Measurements from ENCODE around the gene APOBEC2. TPM values are rescaled to one million over a fixed set of nuclear protein-coding genes. Genes with fewer than 3 reads are reported as not detected.

The APOBEC2 gene
- total and polyA plus RNA-seq, 3 experiments from 2014 or later: not detected

DNA sequence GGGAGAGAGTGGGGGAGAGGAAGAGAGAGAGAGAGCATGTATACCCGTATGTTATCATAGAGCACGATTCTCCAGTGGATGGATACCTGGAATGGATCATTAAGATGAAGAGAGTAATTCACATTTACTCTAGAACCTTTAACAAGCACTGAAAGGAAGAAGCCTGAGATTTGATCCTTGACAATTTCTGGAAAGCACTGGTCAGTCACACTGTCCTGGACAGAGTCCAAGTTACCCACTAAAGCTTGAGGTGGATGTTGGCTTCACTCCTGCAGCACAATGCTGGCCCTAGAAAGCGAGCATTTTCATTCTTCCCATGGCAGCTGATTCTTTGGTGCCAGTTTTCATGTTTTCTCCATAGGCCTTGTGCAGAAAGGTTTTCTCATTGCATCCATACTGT is 45.4 kb downstream of the APOBEC2 start:
- no peak overlapping the region for H3K4me3 ChIP-seq (ENCODE audit: low read length)
- Mint-ChIP-seq H3K9me3 (no peaks in the 10 kb centered on the region), H3K4me1 (peaks cover 7 to 11% (median 9%) of the 10 kb centered on the region in 3 donors), H3K27ac (peak overlapping the region in 2 of 8 donors; percentile 12 to 23), H3K4me3 (no peak overlapping the region), H3K36me3 (peaks cover 15 to 81% (median 33%) of the 10 kb centered on the region in 3 donors), H3K27me3 (no peaks in the 10 kb centered on the region)
- no peak overlapping the region for H3K27ac ChIP-seq (ENCODE audit: low read depth, low read length)
- no peaks in the 10 kb centered on the region for H3K9me3 ChIP-seq (ENCODE audit: low read length)
- no peaks in the 10 kb centered on the region for H3K4me1 ChIP-seq (ENCODE audit: insufficient read depth, low read length)
- no peaks in the 10 kb centered on the region for H3K27me3 ChIP-seq (ENCODE audit: insufficient read depth, low read length, poor library complexity, severe bottlenecking)
- ChIA-PET POLR2A (no interaction called here), CTCF (no interaction called here)
- H3K36me3 ChIP-seq (ENCODE audit: insufficient read depth, low read length): peaks cover 61% of the 10 kb centered on the region
- no peak for DNase-seq

DNA sequence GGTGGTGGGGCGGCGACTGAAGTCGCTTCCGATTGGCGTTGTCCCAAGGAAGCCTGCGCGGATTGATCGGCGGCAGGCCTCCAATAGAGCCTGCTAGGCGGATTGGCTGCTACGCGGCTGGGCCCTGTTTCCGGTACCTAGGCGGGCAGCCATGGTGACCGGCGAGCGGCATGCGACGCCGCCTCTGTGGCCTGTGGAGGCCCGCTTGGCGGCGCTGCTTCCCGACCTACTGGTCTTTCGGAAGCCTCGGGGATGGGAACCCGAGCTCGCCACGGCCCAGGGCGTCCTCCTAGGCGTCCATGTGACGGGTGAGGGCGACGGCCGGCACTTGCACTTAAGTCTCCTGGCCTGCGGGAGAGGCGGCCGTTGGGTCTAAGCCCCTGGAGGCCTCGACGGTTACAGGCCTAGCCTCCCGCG is 47.9 kb downstream of the APOBEC2 start:
- DNase-seq: peak in 1 of 5 donors; percentile 46
- peaks cover 7 to 56% (median 25%) of the 10 kb centered on the region in 3 donors for H3K36me3 Mint-ChIP-seq
- POLR2A ChIA-PET: no interaction called here

GRCh38 chr6:41103847-41104246 is 50.8 kb downstream of the APOBEC2 start:
- CTCF ChIA-PET: no interaction called here
- peaks cover 4 to 5% (median 5%) of the 10 kb centered on the region in 3 donors for H3K4me1 Mint-ChIP-seq

More for the DNA sequence above, 47.9 kb downstream of the APOBEC2 start:
- CTCF ChIA-PET: no interaction called here
- Histone ChIP-seq H3K9me3 (ENCODE audit: low read length) (no peaks in the 10 kb centered on the region), H3K27ac (ENCODE audit: low read depth, low read length) (no peak overlapping the region), H3K4me1 (ENCODE audit: insufficient read depth, low read length) (no peaks in the 10 kb centered on the region), H3K36me3 (ENCODE audit: insufficient read depth, low read length) (peaks cover 37% of the 10 kb centered on the region), H3K27me3 (ENCODE audit: insufficient read depth, low read length, poor library complexity, severe bottlenecking) (no peaks in the 10 kb centered on the region), H3K4me3 (ENCODE audit: low read length) (no peak overlapping the region)
- peak overlapping the region in 2 of 7 donors; percentile 12 to 44 for H3K4me3 Mint-ChIP-seq
- no peaks in the 10 kb centered on the region for H3K27me3 Mint-ChIP-seq
- H3K9me3 Mint-ChIP-seq: no peaks in the 10 kb centered on the region
- H3K4me1 Mint-ChIP-seq: peaks cover 4 to 11% (median 9%) of the 10 kb centered on the region in 3 donors
- H3K27ac Mint-ChIP-seq: peak overlapping the region in 1 of 8 donors; percentile 28

GRCh38 chr6:41111017-41111416 is 58.0 kb downstream of the APOBEC2 start:
- Mint-ChIP-seq H3K36me3 (peaks cover 4 to 28% (median 17%) of the 10 kb centered on the region in 3 donors), H3K9me3 (no peaks in the 10 kb centered on the region), H3K27ac (peak overlapping the region in 2 of 8 donors; percentile 29 to 68), H3K27me3 (no peaks in the 10 kb centered on the region), H3K4me1 (no peaks in the 10 kb centered on the region), H3K4me3 (no peak overlapping the region)
- POLR2A ChIA-PET: interaction anchor here (0.6 kb wide), 1 partner anchor 26 kb away, joined by 3 read pairs; no protein-coding TSS in a partner anchor
- Histone ChIP-seq H3K4me3 (ENCODE audit: low read length) (no peak overlapping the region), H3K9me3 (ENCODE audit: low read length) (no peaks in the 10 kb centered on the region), H3K36me3 (ENCODE audit: insufficient read depth, low read length) (no peaks in the 10 kb centered on the region), H3K27me3 (ENCODE audit: insufficient read depth, low read length, poor library complexity, severe bottlenecking) (no peaks in the 10 kb centered on the region), H3K27ac (ENCODE audit: low read depth, low read length) (no peak overlapping the region), H3K4me1 (ENCODE audit: insufficient read depth, low read length) (no peaks in the 10 kb centered on the region)
- no peak for DNase-seq
- CTCF ChIA-PET: no interaction called here

More at GRCh38 chr6:41103847-41104246, 50.8 kb downstream of the APOBEC2 start:
- DNase-seq: no peak
- Mint-ChIP-seq H3K4me3 (no peak overlapping the region), H3K27ac (no peak overlapping the region), H3K27me3 (no peaks in the 10 kb centered on the region), H3K9me3 (no peaks in the 10 kb centered on the region), H3K36me3 (peaks cover 5 to 33% (median 13%) of the 10 kb centered on the region in 3 donors)
- Histone ChIP-seq H3K36me3 (ENCODE audit: insufficient read depth, low read length) (peaks cover 9% of the 10 kb centered on the region), H3K27ac (ENCODE audit: low read depth, low read length) (no peak overlapping the region), H3K27me3 (ENCODE audit: insufficient read depth, low read length, poor library complexity, severe bottlenecking) (no peaks in the 10 kb centered on the region), H3K4me3 (ENCODE audit: low read length) (no peak overlapping the region), H3K9me3 (ENCODE audit: low read length) (no peaks in the 10 kb centered on the region), H3K4me1 (ENCODE audit: insufficient read depth, low read length) (no peaks in the 10 kb centered on the region)
- POLR2A ChIA-PET: no interaction called here

Other genes starting within 250 kb of the APOBEC2 start
- gene UNC5CL, start 14.0 kb upstream of the APOBEC2 start, total RNA-seq: 1 to 10 TPM; 1.1 to 1.8 TPM
- 0.40 TPM for gene UNC5CL, start 14.0 kb upstream of the APOBEC2 start, polyA plus RNA-seq
- gene TSPO2, start 10.7 kb upstream of the APOBEC2 start, total RNA-seq: not detected
- gene TSPO2, start 10.7 kb upstream of the APOBEC2 start, polyA plus RNA-seq: not detected
- 10 to 100 TPM; 41.9 to 42.9 TPM for gene OARD1, start 19.2 kb downstream of the APOBEC2 start, total RNA-seq
- 51.1 TPM for gene OARD1, start 19.2 kb downstream of the APOBEC2 start, polyA plus RNA-seq
- gene NFYA, start 19.8 kb downstream of the APOBEC2 start, total RNA-seq: 10 to 100 TPM; 34.5 to 34.9 TPM
- gene NFYA, start 19.8 kb downstream of the APOBEC2 start, polyA plus RNA-seq: 26.3 TPM
- not detected for gene TREML1, start 101.1 kb downstream of the APOBEC2 start, total RNA-seq
- not detected for gene TREML1, start 101.1 kb downstream of the APOBEC2 start, polyA plus RNA-seq
- gene TREM2, start 109.9 kb downstream of the APOBEC2 start, total RNA-seq: under 1 TPM; 0.44 to 0.73 TPM
- gene TREM2, start 109.9 kb downstream of the APOBEC2 start, polyA plus RNA-seq: not detected
- 1 to 10 TPM in 1 of 2 experiments, under 1 TPM in 1; 0.95 to 1.2 TPM for gene TREML2, start 147.9 kb downstream of the APOBEC2 start, total RNA-seq
- gene TREML2, start 147.9 kb downstream of the APOBEC2 start, polyA plus RNA-seq: 1.4 TPM
- not detected for gene TREML4, start 175.1 kb downstream of the APOBEC2 start, total RNA-seq
- gene TREML4, start 175.1 kb downstream of the APOBEC2 start, polyA plus RNA-seq: not detected
- gene TREM1, start 233.5 kb downstream of the APOBEC2 start, total RNA-seq: not detected
- not detected for gene TREM1, start 233.5 kb downstream of the APOBEC2 start, polyA plus RNA-seq